GM12891 (cell line): ENCODE data around the gene CSNK2A3.

Source experiments
- POLR2A ChIP-seq: IDR thresholded peaks from 2 replicates; pipeline ENCODE4 v1.6.1; 2011; ENCODE audit warnings: low read depth, low read length, control low read depth
- POLR2AphosphoS5 ChIP-seq: IDR thresholded peaks from 2 replicates; pipeline ENCODE4 v1.6.1; 2011; ENCODE audit warnings: low read depth, low read length, control low read depth
- POU2F2 ChIP-seq: IDR thresholded peaks from 2 replicates; pipeline ENCODE4 v1.6.1; 2011; ENCODE audit warnings: low read depth, mild to moderate bottlenecking, control low read depth, low read length, moderate library complexity
- TAF1 ChIP-seq: IDR thresholded peaks from 2 replicates; pipeline ENCODE4 v1.6.1; 2011; ENCODE audit warnings: low read depth, low read length, control low read depth

GRCh38 chr11:11373934-11374333, 20.9 kb upstream of the CSNK2A3 start:
- no peak for TF ChIP-seq POLR2A
- TF ChIP-seq POLR2AphosphoS5: no peak
- no peak for TF ChIP-seq TAF1
- no peak for TF ChIP-seq POU2F2
